ENCODE data around the gene CCDC91. TPM values are rescaled to one million over a fixed set of nuclear protein-coding genes. Genes with fewer than 3 reads are reported as not detected.

Gene CCDC91
- total and polyA plus RNA-seq, 2 of the 4 experiments (the other 2 are of a cell fraction), result 8.6 to 14.7 TPM

DNA sequence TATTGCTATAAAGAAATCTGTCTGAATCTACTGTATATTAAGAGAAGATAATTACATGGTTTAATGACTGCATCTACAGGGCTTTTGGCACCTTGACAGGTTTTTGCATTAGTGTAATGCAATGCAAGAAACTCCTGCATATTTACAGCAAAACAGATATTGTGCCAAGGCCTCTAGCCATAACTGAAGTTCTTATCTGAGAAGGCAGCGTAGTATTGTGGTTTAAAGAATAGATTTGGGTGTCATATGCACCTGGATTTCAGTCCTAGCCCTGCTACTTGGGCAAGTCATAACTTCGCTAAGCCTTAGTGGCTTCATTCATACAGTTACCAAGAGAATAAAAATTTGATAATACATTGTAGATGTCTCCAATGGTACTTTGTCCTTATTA, 350.1 kb downstream of the CCDC91 start:
- in situ Hi-C loops (cut with MboI; ENCODE audit: low sequenced_read_pairs) (no loop called here), intact Hi-C loops (cut with micrococcal nuclease) (no loop called here), dilution Hi-C loops (cut with HindIII; ENCODE audit: low sequenced_read_pairs, unreplicated experiment) (no loop called here)
- Histone ChIP-seq H3K9me3 (ENCODE audit: control insufficient read depth, insufficient read depth, low read length) (no peaks in the 10 kb centered on the region), H4K20me1 (ENCODE audit: insufficient read depth, low read length) (no peaks in the 10 kb centered on the region), H3K79me1 (ENCODE audit: low read depth in 1 of 2, low read length in 2 of 2) (0 out of 4 replicates have a peak, but pooled peaks cover 0 to 3% of the 10 kb centered on the region in 2 experiments), H3K23ac (ENCODE audit: low read depth, low read length) (no peak overlapping the region), H3K4ac (ENCODE audit: low read depth, low read length) (no peak overlapping the region), H4K91ac (ENCODE audit: insufficient read depth, low read depth, low read length) (no peak overlapping the region), H2BK15ac (ENCODE audit: low read depth, low read length) (no peak overlapping the region), H3K9ac (ENCODE audit: low read depth, low read length) (no peak overlapping the region), H3K56ac (ENCODE audit: extremely low read depth, insufficient read depth, low read length) (no peak overlapping the region), H4K5ac (ENCODE audit: low read depth, low read length) (no peak overlapping the region), H2AFZ (replicated peaks; ENCODE audit: low read length, poor library complexity) (no peak overlapping the region), H2BK20ac (ENCODE audit: low read depth, low read length) (no peak overlapping the region), H3K27ac (ENCODE audit: insufficient read depth, low read length) (no peak overlapping the region), H2AK9ac (replicated peaks; ENCODE audit: low read depth, low read length, poor library complexity) (no peak overlapping the region), H3K27me3 (ENCODE audit: control insufficient read depth, insufficient read depth, low read length) (no peaks in the 10 kb centered on the region), H3K4me1 (ENCODE audit: control insufficient read depth, insufficient read depth, low read length) (peaks cover 3% of the 10 kb centered on the region), H3K9me1 (ENCODE audit: insufficient read depth, low read length) (no peaks in the 10 kb centered on the region), H3K4me2 (ENCODE audit: low read depth, low read length) (no peak overlapping the region), H3K36me3 (ENCODE audit: control insufficient read depth, insufficient read depth, low read length) (no peaks in the 10 kb centered on the region), H2BK5ac (ENCODE audit: low read depth, low read length, poor library complexity, severe bottlenecking) (no peak overlapping the region), H3K18ac (ENCODE audit: low read depth, low read length) (no peak overlapping the region), H2AK5ac (ENCODE audit: low read depth, low read length) (no peak overlapping the region), H2BK120ac (ENCODE audit: low read depth, low read length) (no peak overlapping the region), H3K4me3 (ENCODE audit: insufficient read depth, low read depth, low read length) (no peak overlapping the region), H3K14ac (replicated peaks; ENCODE audit: low read depth, low read length) (no peak overlapping the region), H4K8ac (ENCODE audit: low read depth in 2 of 2, low read length in 2 of 2) (no peak overlapping the region)
- no TSS peak for BruUV-seq (replicated peaks)
- TF ChIP-seq SMC3 (IDR thresholded peaks at IDR 0.05; ENCODE audit: low read depth, low read length) (no peak), BHLHE40 (IDR thresholded peaks at IDR 0.05; ENCODE audit: low read depth, low read length) (no peak), POLR2A (IDR thresholded peaks at IDR 0.05; ENCODE audit: low read depth, low read length) (no peak), MXI1 (IDR thresholded peaks at IDR 0.05; ENCODE audit: borderline replicate concordance, low read depth, low read length) (no peak), RAD21 (IDR thresholded peaks at IDR 0.05; ENCODE audit: low read length) (no peak), RCOR1 (IDR thresholded peaks at IDR 0.05; ENCODE audit: insufficient replicate concordance, low read length) (no peak), FOS (IDR thresholded peaks at IDR 0.05; ENCODE audit: low read depth, low read length) (no peak), MAZ (IDR thresholded peaks at IDR 0.05; ENCODE audit: borderline replicate concordance, low read depth, low read length) (no peak), RFX5 (IDR thresholded peaks at IDR 0.05; ENCODE audit: low read depth, low read length) (no peak), CTCF (conservative IDR thresholded peaks at IDR 0.05; ENCODE audit: low read depth, low read length) (no peak), NFE2L2 (IDR thresholded peaks at IDR 0.05; ENCODE audit: low read depth, low read length) (no peak), MAFK (IDR thresholded peaks at IDR 0.05; ENCODE audit: low read depth, low read length) (no peak), CEBPB (IDR thresholded peaks at IDR 0.05; ENCODE audit: low read depth, low read length) (no peak), CHD1 (IDR thresholded peaks at IDR 0.05; ENCODE audit: low read depth, low read length) (no peak), ELK1 (IDR thresholded peaks at IDR 0.05; ENCODE audit: borderline replicate concordance, low read depth, low read length) (no peak)
- TF ChIP-seq, protein P1, sequence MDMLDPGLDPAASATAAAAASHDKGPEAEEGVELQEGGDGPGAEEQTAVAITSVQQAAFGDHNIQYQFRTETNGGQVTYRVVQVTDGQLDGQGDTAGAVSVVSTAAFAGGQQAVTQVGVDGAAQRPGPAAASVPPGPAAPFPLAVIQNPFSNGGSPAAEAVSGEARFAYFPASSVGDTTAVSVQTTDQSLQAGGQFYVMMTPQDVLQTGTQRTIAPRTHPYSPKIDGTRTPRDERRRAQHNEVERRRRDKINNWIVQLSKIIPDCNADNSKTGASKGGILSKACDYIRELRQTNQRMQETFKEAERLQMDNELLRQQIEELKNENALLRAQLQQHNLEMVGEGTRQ (IDR thresholded peaks at IDR 0.05; ENCODE audit: low read depth, low read length), result no peak
- no CpG with 5 or more reads among the region's 2 CpGs for whole genome bisulfite sequencing, 2 experiments (ENCODE audit: extremely low coverage in 2 of 2, insufficient read length in 1 of 2)
- ATAC-seq (ENCODE audit: low read depth) (no peak), DNase-seq (no peak)
- CTCF ChIA-PET, result interaction anchor here (0.6 kb wide), 1 partner anchor 78 kb away, joined by 3 read pairs; no protein-coding TSS in a partner anchor
- POLR2A ChIA-PET (ENCODE audit: unreplicated experiment), result interaction anchor here (0.6 kb wide), 1 partner anchor 385 kb away, joined by 3 read pairs; no protein-coding TSS in a partner anchor

Data from IMR-90 (cell line).